ENCODE measurements around the gene WFS1.

GRCh38 chr4:6271206-6271605 is 1.6 kb downstream of the WFS1 start:
- TF ChIP-seq JUN (IDR thresholded peaks at IDR 0.05; ENCODE audit: borderline replicate concordance, insufficient read depth, insufficient read length, low read depth) (no peak), POLR2A (IDR thresholded peaks at IDR 0.05; ENCODE audit: low read depth, low read length) (no peak), EZH2 (IDR thresholded peaks at IDR 0.05; ENCODE audit: borderline replicate concordance, low read depth, low read length, severe bottlenecking) (no peak), FOS (IDR thresholded peaks at IDR 0.05; ENCODE audit: borderline replicate concordance, insufficient read depth, low read length) (no peak), POLR2AphosphoS5 (IDR thresholded peaks at IDR 0.05; ENCODE audit: insufficient read depth, low read depth, low read length) (no peak), MYC (IDR thresholded peaks at IDR 0.05; ENCODE audit: low read depth, low read length) (no peak)
- TF ChIP-seq, protein P1, sequence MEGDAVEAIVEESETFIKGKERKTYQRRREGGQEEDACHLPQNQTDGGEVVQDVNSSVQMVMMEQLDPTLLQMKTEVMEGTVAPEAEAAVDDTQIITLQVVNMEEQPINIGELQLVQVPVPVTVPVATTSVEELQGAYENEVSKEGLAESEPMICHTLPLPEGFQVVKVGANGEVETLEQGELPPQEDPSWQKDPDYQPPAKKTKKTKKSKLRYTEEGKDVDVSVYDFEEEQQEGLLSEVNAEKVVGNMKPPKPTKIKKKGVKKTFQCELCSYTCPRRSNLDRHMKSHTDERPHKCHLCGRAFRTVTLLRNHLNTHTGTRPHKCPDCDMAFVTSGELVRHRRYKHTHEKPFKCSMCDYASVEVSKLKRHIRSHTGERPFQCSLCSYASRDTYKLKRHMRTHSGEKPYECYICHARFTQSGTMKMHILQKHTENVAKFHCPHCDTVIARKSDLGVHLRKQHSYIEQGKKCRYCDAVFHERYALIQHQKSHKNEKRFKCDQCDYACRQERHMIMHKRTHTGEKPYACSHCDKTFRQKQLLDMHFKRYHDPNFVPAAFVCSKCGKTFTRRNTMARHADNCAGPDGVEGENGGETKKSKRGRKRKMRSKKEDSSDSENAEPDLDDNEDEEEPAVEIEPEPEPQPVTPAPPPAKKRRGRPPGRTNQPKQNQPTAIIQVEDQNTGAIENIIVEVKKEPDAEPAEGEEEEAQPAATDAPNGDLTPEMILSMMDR (IDR thresholded peaks at IDR 0.05; ENCODE audit: extremely low read depth in 1 of 2, insufficient read depth in 1 of 2, low read depth in 1 of 2, low read length in 2 of 2), result no peak
- TF ChIP-seq, protein P2, sequence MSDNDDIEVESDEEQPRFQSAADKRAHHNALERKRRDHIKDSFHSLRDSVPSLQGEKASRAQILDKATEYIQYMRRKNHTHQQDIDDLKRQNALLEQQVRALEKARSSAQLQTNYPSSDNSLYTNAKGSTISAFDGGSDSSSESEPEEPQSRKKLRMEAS (IDR thresholded peaks at IDR 0.05; ENCODE audit: insufficient read depth, insufficient read length), result no peak
